HEK293 (cell line): ENCODE results near the gene MAGI1.

Source experiments
- CTCF ChIP-seq: fragments of 450-650 bp; formaldehyde crosslinking; IDR thresholded peaks from 2 replicates; pipeline ENCODE4 v1.5.1; 2016; ENCODE audit warnings: missing biosample characterization, missing genetic modification characterization
- KLF1 ChIP-seq: fragments of 450-650 bp; formaldehyde crosslinking; IDR thresholded peaks from 2 replicates; pipeline ENCODE4 v1.5.1; 2016; ENCODE audit warnings: missing biosample characterization, missing genetic modification characterization
- MEIS1 ChIP-seq: sonication (generic); formaldehyde crosslinking; IDR thresholded peaks from 2 replicates; pipeline ENCODE4 v1.8.1; 2022; ENCODE audit warnings: missing genetic modification reagents, mild to moderate bottlenecking, borderline replicate concordance
- PRDM4 ChIP-seq: fragments of 450-650 bp; formaldehyde crosslinking; IDR thresholded peaks from 2 replicates; pipeline ENCODE4 v1.5.1; 2017; ENCODE audit warnings: missing biosample characterization, missing genetic modification characterization

GRCh38 chr3:65655061-65655460, 383.7 kb downstream of the MAGI1 start:
- TF ChIP-seq MEIS1 (CRISPR knock-in tag) (no peak), PRDM4 (tag by site-specific recombination) (no peak), CTCF (tag by site-specific recombination) (no peak), KLF1 (no peak)
